K562 (cell line): ENCODE data around the gene GMPR.

ENCODE experiments used
- CHD2 ChIP-seq: IDR thresholded peaks from 2 replicates; pipeline ENCODE4 v1.6.1; 2011; ENCODE audit warnings: low read depth, low read length
- EHMT2 ChIP-seq: fragments of 450-650 bp; IDR thresholded peaks from 2 replicates; pipeline ENCODE4 v1.6.1; 2018; ENCODE audit warnings: antibody characterized with exemption
- MYC ChIP-seq, 2 experiments: fragments of 250-450 bp in 1 of 2; sonication (Bioruptor Pico) in 1 of 2; IDR thresholded peaks; 2 replicates each; pipeline versions ENCODE4 v1.5.1 to v1.6.1; 2012 to 2021; ENCODE audit warnings: low read depth in 2 of 2, borderline replicate concordance in 1 of 2, improper control_type of control experiment in 1 of 2, low read length in 1 of 2, mild to moderate bottlenecking in 1 of 2, moderate library complexity in 1 of 2
- NONO ChIP-seq, 2 experiments: fragments of 200-400 bp in 1 of 2; fragments of 450-650 bp in 1 of 2; formaldehyde crosslinking in 1 of 2; IDR thresholded peaks; 2 replicates each; pipeline ENCODE4 v1.6.1; 2017; ENCODE audit warnings: low read depth in 2 of 2, mild to moderate bottlenecking in 2 of 2, moderate library complexity in 2 of 2, low read length in 1 of 2
- NR2C2 ChIP-seq, 2 experiments: fragments of 200-800 bp in 1 of 2; sonication (Bioruptor generic) in 1 of 2; sonication (generic) in 1 of 2; formaldehyde crosslinking in 1 of 2; IDR thresholded peaks; 2 replicates each; pipeline versions ENCODE4 v1.6.1 to v1.8.0; 2016 to 2022; ENCODE audit warnings: mild to moderate bottlenecking in 1 of 2, missing compliant biosample characterization in 1 of 2, missing genetic modification characterization in 1 of 2, missing genetic modification reagents in 1 of 2
- POLR2A ChIP-seq: fragments of 450-650 bp; conservative IDR thresholded peaks from 2 replicates; pipeline ENCODE4 v1.6.1; 2016
- SP1 ChIP-seq: sonication (generic); formaldehyde crosslinking; IDR thresholded peaks from 2 replicates; pipeline ENCODE4 v1.8.1; 2022; ENCODE audit warnings: mild to moderate bottlenecking, missing genetic modification reagents
- TF ChIP-seq, protein P1 (sequence below): sonication (generic); formaldehyde crosslinking; IDR thresholded peaks from 2 replicates; pipeline ENCODE4 v1.8.0; 2023; ENCODE audit warnings: missing genetic modification reagents, mild to moderate bottlenecking, borderline replicate concordance
- TF ChIP-seq, protein P2 (sequence below), 3 experiments: IDR thresholded peaks in 2 of 3; conservative IDR thresholded peaks in 1 of 3; 2 replicates each; pipeline ENCODE4 v1.5.1; 2011 to 2012; ENCODE audit warnings: low read length in 3 of 3, mild to moderate bottlenecking in 3 of 3, control low read depth in 2 of 3, improper control_type of control experiment in 1 of 3, inconsistent platforms in 1 of 3, low read depth in 1 of 3, mixed read lengths in 1 of 3, moderate library complexity in 1 of 3; ENCODE audit not compliant: insufficient read depth in 2 of 3

DNA sequence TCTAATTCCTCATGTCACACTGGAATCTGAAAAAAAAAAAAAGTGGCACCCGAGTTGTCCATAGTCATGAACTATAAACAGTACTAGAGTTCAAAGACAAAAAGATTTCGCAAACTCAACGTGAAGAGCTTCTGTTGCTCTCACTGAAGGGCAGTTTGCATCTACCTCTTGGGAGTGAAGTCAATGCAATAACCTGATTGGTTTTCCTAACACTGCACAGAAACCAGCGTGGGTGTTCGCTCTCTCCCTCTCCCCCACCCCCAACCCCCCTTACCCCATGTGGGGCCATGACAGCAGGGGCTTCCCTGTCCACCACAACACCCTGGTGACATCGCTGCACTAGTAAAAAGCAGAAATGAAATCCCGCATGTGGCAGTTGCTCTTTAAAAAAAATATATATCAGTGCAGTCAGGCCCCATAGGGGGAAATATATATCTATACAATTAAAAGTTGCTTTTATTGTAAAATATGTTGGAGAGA lies 66.9 kb downstream of the GMPR start:
- TF ChIP-seq SP1 (CRISPR knock-in tag), result no peak
- TF ChIP-seq NONO (IDR thresholded peaks at IDR 0.05; ENCODE audit: low read depth in 2 of 2, low read length in 1 of 2), result no peak
- no peak for TF ChIP-seq CHD2
- TF ChIP-seq POLR2A, result no peak
- TF ChIP-seq EHMT2, result no peak
- no peak for TF ChIP-seq MYC (IDR thresholded peaks at IDR 0.05; ENCODE audit: low read depth, low read length)
- TF ChIP-seq MYC (CRISPR knock-in tag; IDR thresholded peaks at IDR 0.05; ENCODE audit: borderline replicate concordance, low read depth), result no peak
- TF ChIP-seq, protein P1, sequence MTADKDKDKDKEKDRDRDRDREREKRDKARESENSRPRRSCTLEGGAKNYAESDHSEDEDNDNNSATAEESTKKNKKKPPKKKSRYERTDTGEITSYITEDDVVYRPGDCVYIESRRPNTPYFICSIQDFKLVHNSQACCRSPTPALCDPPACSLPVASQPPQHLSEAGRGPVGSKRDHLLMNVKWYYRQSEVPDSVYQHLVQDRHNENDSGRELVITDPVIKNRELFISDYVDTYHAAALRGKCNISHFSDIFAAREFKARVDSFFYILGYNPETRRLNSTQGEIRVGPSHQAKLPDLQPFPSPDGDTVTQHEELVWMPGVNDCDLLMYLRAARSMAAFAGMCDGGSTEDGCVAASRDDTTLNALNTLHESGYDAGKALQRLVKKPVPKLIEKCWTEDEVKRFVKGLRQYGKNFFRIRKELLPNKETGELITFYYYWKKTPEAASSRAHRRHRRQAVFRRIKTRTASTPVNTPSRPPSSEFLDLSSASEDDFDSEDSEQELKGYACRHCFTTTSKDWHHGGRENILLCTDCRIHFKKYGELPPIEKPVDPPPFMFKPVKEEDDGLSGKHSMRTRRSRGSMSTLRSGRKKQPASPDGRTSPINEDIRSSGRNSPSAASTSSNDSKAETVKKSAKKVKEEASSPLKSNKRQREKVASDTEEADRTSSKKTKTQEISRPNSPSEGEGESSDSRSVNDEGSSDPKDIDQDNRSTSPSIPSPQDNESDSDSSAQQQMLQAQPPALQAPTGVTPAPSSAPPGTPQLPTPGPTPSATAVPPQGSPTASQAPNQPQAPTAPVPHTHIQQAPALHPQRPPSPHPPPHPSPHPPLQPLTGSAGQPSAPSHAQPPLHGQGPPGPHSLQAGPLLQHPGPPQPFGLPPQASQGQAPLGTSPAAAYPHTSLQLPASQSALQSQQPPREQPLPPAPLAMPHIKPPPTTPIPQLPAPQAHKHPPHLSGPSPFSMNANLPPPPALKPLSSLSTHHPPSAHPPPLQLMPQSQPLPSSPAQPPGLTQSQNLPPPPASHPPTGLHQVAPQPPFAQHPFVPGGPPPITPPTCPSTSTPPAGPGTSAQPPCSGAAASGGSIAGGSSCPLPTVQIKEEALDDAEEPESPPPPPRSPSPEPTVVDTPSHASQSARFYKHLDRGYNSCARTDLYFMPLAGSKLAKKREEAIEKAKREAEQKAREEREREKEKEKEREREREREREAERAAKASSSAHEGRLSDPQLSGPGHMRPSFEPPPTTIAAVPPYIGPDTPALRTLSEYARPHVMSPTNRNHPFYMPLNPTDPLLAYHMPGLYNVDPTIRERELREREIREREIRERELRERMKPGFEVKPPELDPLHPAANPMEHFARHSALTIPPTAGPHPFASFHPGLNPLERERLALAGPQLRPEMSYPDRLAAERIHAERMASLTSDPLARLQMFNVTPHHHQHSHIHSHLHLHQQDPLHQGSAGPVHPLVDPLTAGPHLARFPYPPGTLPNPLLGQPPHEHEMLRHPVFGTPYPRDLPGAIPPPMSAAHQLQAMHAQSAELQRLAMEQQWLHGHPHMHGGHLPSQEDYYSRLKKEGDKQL (CRISPR knock-in tag), result no peak
- TF ChIP-seq, protein P2, sequence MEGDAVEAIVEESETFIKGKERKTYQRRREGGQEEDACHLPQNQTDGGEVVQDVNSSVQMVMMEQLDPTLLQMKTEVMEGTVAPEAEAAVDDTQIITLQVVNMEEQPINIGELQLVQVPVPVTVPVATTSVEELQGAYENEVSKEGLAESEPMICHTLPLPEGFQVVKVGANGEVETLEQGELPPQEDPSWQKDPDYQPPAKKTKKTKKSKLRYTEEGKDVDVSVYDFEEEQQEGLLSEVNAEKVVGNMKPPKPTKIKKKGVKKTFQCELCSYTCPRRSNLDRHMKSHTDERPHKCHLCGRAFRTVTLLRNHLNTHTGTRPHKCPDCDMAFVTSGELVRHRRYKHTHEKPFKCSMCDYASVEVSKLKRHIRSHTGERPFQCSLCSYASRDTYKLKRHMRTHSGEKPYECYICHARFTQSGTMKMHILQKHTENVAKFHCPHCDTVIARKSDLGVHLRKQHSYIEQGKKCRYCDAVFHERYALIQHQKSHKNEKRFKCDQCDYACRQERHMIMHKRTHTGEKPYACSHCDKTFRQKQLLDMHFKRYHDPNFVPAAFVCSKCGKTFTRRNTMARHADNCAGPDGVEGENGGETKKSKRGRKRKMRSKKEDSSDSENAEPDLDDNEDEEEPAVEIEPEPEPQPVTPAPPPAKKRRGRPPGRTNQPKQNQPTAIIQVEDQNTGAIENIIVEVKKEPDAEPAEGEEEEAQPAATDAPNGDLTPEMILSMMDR (IDR thresholded peaks at IDR 0.05 in 2 of 3, conservative IDR thresholded peaks at IDR 0.05 in 1 of 3; ENCODE audit: insufficient read depth in 2 of 3, low read depth in 1 of 3, low read length in 3 of 3), result no peak
- no peak for TF ChIP-seq NR2C2 (CRISPR knock-in tag; IDR thresholded peaks at IDR 0.05)
- TF ChIP-seq NR2C2 (tag; IDR thresholded peaks at IDR 0.05), result no peak
